Common myeloid progenitor, CD34-positive (primary cell): Measurements from ENCODE around the gene MLXIP.

Experiments used
- CTCF ChIA-PET: fragments of 350-600 bp; sonication (Branson Sonifier 250); formaldehyde crosslinking; loops from one replicate; lab custom pipeline; 2021; ENCODE audit warnings: antibody characterized with exemption; lab: Charles Lee
- POLR2A ChIA-PET: fragments of 350-600 bp; sonication (Branson Sonifier 250); formaldehyde crosslinking; loops from one replicate; lab custom pipeline; 2021; ENCODE audit warnings: antibody characterized with exemption; lab: Charles Lee
- DNase-seq, 3 donors: peaks; one replicate each; pipeline versions ENCODE4 v3.0.0 to v3.0.0-alpha.2; 2013
- H3K27ac ChIP-seq, 2 experiments: 1 replicate in 1 of 2; 2 replicates in 1 of 2; pipeline ENCODE4 v1.7.0; 2013; ENCODE audit warnings: inconsistent platforms in 2 of 2, low read length in 2 of 2, mild to moderate bottlenecking in 2 of 2, low read depth in 1 of 2, moderate library complexity in 1 of 2; ENCODE audit not compliant: severe bottlenecking in 2 of 2, insufficient read depth in 1 of 2, poor library complexity in 1 of 2
- H3K27me3 ChIP-seq, 5 experiments: replicated peaks in 2 of 5; 1 replicate in 3 of 5; 2 replicates in 2 of 5; pipeline versions ENCODE4 v1.6.1 to v1.7.0; 2013; ENCODE audit warnings: low read length in 4 of 5, mild to moderate bottlenecking in 2 of 5, moderate library complexity in 2 of 5, inconsistent platforms in 1 of 5; ENCODE audit not compliant: insufficient read depth in 5 of 5, control insufficient read depth in 4 of 5
- H3K36me3 ChIP-seq, 4 experiments: 1 replicate in 2 of 4; 2 replicates in 2 of 4; pipeline versions ENCODE4 v1.6.1 to v1.7.0; 2013; ENCODE audit warnings: low read length in 3 of 4, control low read depth in 1 of 4, mild to moderate bottlenecking in 1 of 4; ENCODE audit not compliant: control insufficient read depth in 4 of 4, insufficient read depth in 4 of 4
- H3K4me1 ChIP-seq, 4 experiments: 1 replicate in 3 of 4; 2 replicates in 1 of 4; pipeline versions ENCODE4 v1.6.1 to v1.7.1; 2013; ENCODE audit warnings: low read length in 3 of 4, mild to moderate bottlenecking in 3 of 4, control low read depth in 1 of 4, inconsistent platforms in 1 of 4, moderate library complexity in 1 of 4; ENCODE audit not compliant: control insufficient read depth in 4 of 4, insufficient read depth in 4 of 4; ENCODE audit errors: control extremely low read depth in 1 of 4
- H3K4me3 ChIP-seq, 7 experiments: 1 replicate in 4 of 7; 2 replicates in 3 of 7; pipeline versions ENCODE4 v1.5.1 to v1.7.0; 2013; ENCODE audit warnings: mild to moderate bottlenecking in 7 of 7, low read length in 6 of 7, moderate library complexity in 6 of 7, inconsistent platforms in 2 of 7, low read depth in 2 of 7, control low read depth in 1 of 7; ENCODE audit not compliant: insufficient read depth in 4 of 7, control insufficient read depth in 1 of 7; ENCODE audit errors: extremely low read depth in 1 of 7
- H3K9me3 ChIP-seq, 5 experiments: 1 replicate in 4 of 5; 2 replicates in 1 of 5; pipeline versions ENCODE4 v1.6.1 to v1.7.1; 2013; ENCODE audit warnings: low read length in 4 of 5, mild to moderate bottlenecking in 2 of 5, inconsistent platforms in 1 of 5, low read depth in 1 of 5, moderate library complexity in 1 of 5; ENCODE audit not compliant: control insufficient read depth in 4 of 5, insufficient read depth in 2 of 5; ENCODE audit errors: control extremely low read depth in 1 of 5
- WGBS: methylation state at CpG from one replicate; pipeline ENCODE4 v1.1.5; 2013; ENCODE audit not compliant: insufficient coverage; 5-methylcytosine and 5-hydroxymethylcytosine counted together

Gene MLXIP

DNA sequence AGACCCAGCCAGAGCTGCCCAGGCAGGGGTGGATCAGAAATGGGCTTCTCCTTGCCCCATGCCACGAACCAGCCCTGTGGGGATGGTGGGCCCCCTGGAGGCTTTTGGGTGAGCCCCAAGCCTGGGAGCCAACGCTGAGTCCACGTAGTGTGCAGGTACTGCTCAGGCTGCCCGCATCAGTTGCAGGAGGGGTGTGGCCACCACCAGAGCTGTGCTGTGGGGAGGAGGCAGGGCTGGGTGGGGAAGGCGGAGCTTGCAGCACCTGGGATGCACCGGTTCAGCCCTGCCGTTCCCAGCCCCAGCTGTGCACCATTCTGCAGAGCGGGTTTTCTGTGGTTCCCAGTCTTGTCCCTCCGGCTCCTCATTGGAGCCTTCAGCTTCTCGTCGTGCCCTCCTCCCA lies 59.1 kb downstream of the MLXIP start:
- ChIA-PET CTCF (interaction anchor here (0.6 to 1.4 kb wide), 5 partner anchors 22 to 221 kb away, joined by 3 to 4 read pairs (median 4); no protein-coding TSS in a partner anchor), POLR2A (interaction anchor here (0.5 kb wide), 1 partner anchor 287 kb away, joined by 4 read pairs; no protein-coding TSS in a partner anchor)
- DNase-seq: no peak
- H3K4me3 ChIP-seq: no peak overlapping the region
- peaks cover 11 to 87% (median 75%) of the 10 kb centered on the region in 4 experiments for H3K36me3 ChIP-seq
- no peak overlapping the region for H3K27ac ChIP-seq
- no peaks in the 10 kb centered on the region for H3K4me1 ChIP-seq
- no peaks in the 10 kb centered on the region for H3K9me3 ChIP-seq
- 93% methylated on average over 11 of the region's 11 CpGs for WGBS
- no peaks in the 10 kb centered on the region for H3K27me3 ChIP-seq

DNA sequence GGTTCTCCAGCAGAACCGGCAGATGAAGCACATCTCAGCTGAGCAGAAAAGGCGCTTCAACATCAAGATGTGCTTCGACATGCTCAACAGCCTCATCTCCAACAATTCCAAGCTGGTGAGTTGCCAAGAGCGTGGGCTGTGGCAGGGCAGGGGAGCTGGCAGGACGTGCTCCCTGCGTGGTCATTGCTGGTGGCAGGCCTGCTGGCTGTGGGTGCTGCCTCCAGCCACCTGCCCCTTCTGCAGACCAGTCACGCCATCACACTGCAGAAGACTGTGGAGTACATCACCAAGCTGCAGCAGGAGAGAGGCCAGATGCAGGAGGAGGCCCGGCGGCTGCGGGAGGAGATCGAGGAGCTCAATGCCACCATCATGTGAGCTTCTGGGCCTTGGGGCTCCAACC lies 59.6 kb downstream of the MLXIP start:
- Histone ChIP-seq H3K27me3 (no peaks in the 10 kb centered on the region), H3K4me1 (no peaks in the 10 kb centered on the region), H3K4me3 (no peak overlapping the region), H3K27ac (no peak overlapping the region), H3K36me3 (peaks cover 11 to 87% (median 75%) of the 10 kb centered on the region in 4 experiments), H3K9me3 (no peaks in the 10 kb centered on the region)
- WGBS: 96% methylated on average over 11 of the region's 11 CpGs
- ChIA-PET CTCF (interaction anchor here (0.6 to 1.4 kb wide), 4 partner anchors 22 to 222 kb away, joined by 3 to 4 read pairs (median 4); no protein-coding TSS in a partner anchor), POLR2A (no interaction called here)
- no peak for DNase-seq

DNA sequence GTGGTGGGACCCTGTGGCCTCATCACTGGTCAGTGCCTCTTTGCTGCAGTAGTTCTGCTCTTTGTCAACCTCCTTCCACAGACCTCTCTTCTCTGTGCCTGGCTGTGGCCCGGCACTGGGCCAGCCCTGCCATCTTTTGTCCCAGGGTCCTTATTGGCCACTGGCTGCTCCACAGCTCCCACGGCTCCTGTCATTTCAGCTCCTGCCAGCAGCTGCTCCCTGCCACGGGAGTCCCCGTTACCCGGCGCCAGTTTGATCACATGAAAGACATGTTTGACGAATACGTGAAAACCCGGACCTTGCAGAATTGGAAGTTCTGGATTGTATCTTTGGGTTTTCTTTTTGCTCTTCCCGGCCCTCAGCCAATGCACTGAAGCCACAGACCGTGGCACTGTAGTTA lies 60.1 kb downstream of the MLXIP start:
- ChIA-PET POLR2A (no interaction called here), CTCF (interaction anchor here (0.6 to 1.4 kb wide), 3 partner anchors 22 to 89 kb away, joined by 3 to 4 read pairs (median 4); no protein-coding TSS in a partner anchor)
- H3K9me3 ChIP-seq: no peaks in the 10 kb centered on the region
- peaks cover 11 to 86% (median 75%) of the 10 kb centered on the region in 4 experiments for H3K36me3 ChIP-seq
- 98% methylated on average over 9 of the region's 11 CpGs for WGBS
- no peak overlapping the region for H3K27ac ChIP-seq
- DNase-seq: no peak
- H3K27me3 ChIP-seq: no peaks in the 10 kb centered on the region
- no peak overlapping the region for H3K4me3 ChIP-seq
- H3K4me1 ChIP-seq: no peaks in the 10 kb centered on the region

GRCh38 chr12:122139266-122139665 lies 60.7 kb downstream of the MLXIP start:
- WGBS: 95% methylated on average over 15 of the region's 15 CpGs
- Histone ChIP-seq H3K4me3 (no peak overlapping the region), H3K27me3 (no peaks in the 10 kb centered on the region), H3K36me3 (peaks cover 13 to 86% (median 74%) of the 10 kb centered on the region in 4 experiments), H3K4me1 (no peaks in the 10 kb centered on the region), H3K9me3 (no peaks in the 10 kb centered on the region), H3K27ac (no peak overlapping the region)
- ChIA-PET CTCF (no interaction called here), POLR2A (no interaction called here)
- no peak for DNase-seq

- Histone ChIP-seq H3K4me1 (no peaks in the 10 kb centered on the region), H3K36me3 (peaks cover 13 to 86% (median 73%) of the 10 kb centered on the region in 4 experiments), H3K27me3 (no peaks in the 10 kb centered on the region), H3K27ac (no peak overlapping the region), H3K4me3 (no peak overlapping the region), H3K9me3 (no peaks in the 10 kb centered on the region)
- DNase-seq: no peak
- 90% methylated on average over 7 of the region's 8 CpGs for WGBS
- ChIA-PET CTCF (no interaction called here), POLR2A (no interaction called here)
Measured at GRCh38 chr12:122139941-122140340, 61.4 kb downstream of the MLXIP start.

DNA sequence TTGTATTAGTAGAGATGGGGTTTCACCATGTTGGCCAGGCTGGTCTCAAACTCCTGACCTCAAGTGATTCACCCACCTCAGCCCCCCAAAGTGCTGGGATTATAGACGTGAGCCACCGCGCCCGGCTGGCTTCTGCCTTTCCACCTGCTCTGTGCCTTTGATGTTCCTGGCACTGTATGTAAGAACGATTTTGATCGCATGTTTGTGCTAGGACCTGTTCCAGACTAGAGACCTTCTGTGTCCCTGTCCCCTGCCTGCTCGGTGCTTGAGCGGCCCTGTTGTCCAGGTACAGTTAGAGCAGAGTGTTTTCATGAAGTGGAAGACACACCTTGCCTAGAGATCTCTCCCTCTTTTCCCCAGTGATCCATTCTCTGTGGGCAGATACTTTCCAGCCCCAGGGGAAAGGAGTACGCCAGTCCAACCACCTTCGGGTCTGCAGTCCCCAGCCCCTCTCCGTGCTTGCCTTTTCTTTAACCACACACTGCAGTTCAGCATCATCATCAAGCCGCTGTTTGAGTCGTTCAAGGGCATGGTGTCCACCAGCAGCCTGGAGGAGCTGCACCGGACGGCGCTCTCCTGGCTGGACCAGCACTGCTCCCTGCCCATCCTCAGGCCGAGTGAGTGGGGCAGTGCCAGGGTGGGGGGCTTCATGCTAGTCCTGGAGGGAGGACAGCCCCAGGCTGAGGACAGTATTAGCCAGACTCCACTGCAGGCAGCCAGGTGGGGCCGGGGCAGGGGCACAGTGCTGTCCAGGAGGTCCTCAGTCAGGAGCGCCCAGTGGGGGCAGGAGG lies 62.1 kb downstream of the MLXIP start:
- CTCF ChIA-PET: interaction anchor here (0.7 to 1.6 kb wide), 4 partner anchors 9 to 86 kb away, joined by 3 to 4 read pairs (median 4); no protein-coding TSS in a partner anchor
- H3K36me3 ChIP-seq: peaks cover 12 to 83% (median 66%) of the 10 kb centered on the region in 4 experiments
- H3K4me3 ChIP-seq: no peak overlapping the region

More for the DNA sequence above, 62.1 kb downstream of the MLXIP start:
- POLR2A ChIA-PET: interaction anchor here (0.5 to 0.9 kb wide), 2 partner anchors 86 to 93 kb away, joined by 3 to 5 read pairs; partner anchors contain the start of gene DIABLO
- WGBS: 97% methylated on average over 17 of the region's 19 CpGs
- H3K27ac ChIP-seq: no peak overlapping the region
- H3K27me3 ChIP-seq: no peaks in the 10 kb centered on the region
- no peaks in the 10 kb centered on the region for H3K4me1 ChIP-seq
- H3K9me3 ChIP-seq: no peaks in the 10 kb centered on the region
- DNase-seq: no peak
